ENCODE results near the gene TRRAP.

TRRAP gene

GRCh38 chr7:99054781-99055180, 176.4 kb downstream of the TRRAP start:
- H3K9me2 ChIP-seq (replicated peaks; ENCODE audit: insufficient read depth, low read length): no peaks in the 10 kb centered on the region
- no peak for TF ChIP-seq EZH2 (optimal IDR thresholded peaks at IDR 0.05; ENCODE audit: low read depth, low read length)
- TF ChIP-seq CTCF (IDR thresholded peaks at IDR 0.05; ENCODE audit: low read length): no peak
- TF ChIP-seq EZH2phosphoT487 (IDR thresholded peaks at IDR 0.05; ENCODE audit: low read length): no peak
- 0 out of 2 replicates have a peak, but pooled peaks cover 5% of the 10 kb centered on the region for H3K36me3 ChIP-seq (replicated peaks; ENCODE audit: insufficient read depth, low read length)
- no peak overlapping the region for H3K27ac ChIP-seq (ENCODE audit: low read length)
- no peak overlapping the region for H2AFZ ChIP-seq (ENCODE audit: low read length)
- H3K4me3 ChIP-seq (ENCODE audit: low read length): no peak overlapping the region
- DNase-seq: no peak
- no peaks in the 10 kb centered on the region for H3K27me3 ChIP-seq (replicated peaks; ENCODE audit: insufficient read depth, low read length)
- H3K4me1 ChIP-seq (ENCODE audit: low read length): no peaks in the 10 kb centered on the region
- H4K20me1 ChIP-seq (ENCODE audit: insufficient read depth, low read length): no peaks in the 10 kb centered on the region
- H3K9me3 ChIP-seq (replicated peaks; ENCODE audit: insufficient read depth, low read length): no peaks in the 10 kb centered on the region
- no peak overlapping the region for H3K4me2 ChIP-seq (ENCODE audit: low read depth, low read length)
- H3K9ac ChIP-seq (ENCODE audit: low read length): no peak overlapping the region
- H3K79me2 ChIP-seq (ENCODE audit: low read length): no peaks in the 10 kb centered on the region
- H3F3A ChIP-seq (ENCODE audit: insufficient read depth, low read length): no peaks in the 10 kb centered on the region

- H3K9me3 ChIP-seq (replicated peaks; ENCODE audit: insufficient read depth, low read length): no peaks in the 10 kb centered on the region
- no peak overlapping the region for H3K4me3 ChIP-seq (ENCODE audit: low read length)
- H3K4me2 ChIP-seq (ENCODE audit: low read depth, low read length): no peak overlapping the region
- TF ChIP-seq CTCF (IDR thresholded peaks at IDR 0.05; ENCODE audit: low read length) (no peak), EZH2phosphoT487 (IDR thresholded peaks at IDR 0.05; ENCODE audit: low read length) (no peak), EZH2 (optimal IDR thresholded peaks at IDR 0.05; ENCODE audit: low read depth, low read length) (no peak)
- H3K9ac ChIP-seq (ENCODE audit: low read length): no peak overlapping the region
- H2AFZ ChIP-seq (ENCODE audit: low read length): no peak overlapping the region
- no peaks in the 10 kb centered on the region for H3K36me3 ChIP-seq (replicated peaks; ENCODE audit: insufficient read depth, low read length)
- no peaks in the 10 kb centered on the region for H4K20me1 ChIP-seq (ENCODE audit: insufficient read depth, low read length)
- no peaks in the 10 kb centered on the region for H3F3A ChIP-seq (ENCODE audit: insufficient read depth, low read length)
- H3K27me3 ChIP-seq (replicated peaks; ENCODE audit: insufficient read depth, low read length): no peaks in the 10 kb centered on the region
- no peaks in the 10 kb centered on the region for H3K79me2 ChIP-seq (ENCODE audit: low read length)
- no peak overlapping the region for H3K27ac ChIP-seq (ENCODE audit: low read length)
- no peaks in the 10 kb centered on the region for H3K9me2 ChIP-seq (replicated peaks; ENCODE audit: insufficient read depth, low read length)
- DNase-seq: no peak
- H3K4me1 ChIP-seq (ENCODE audit: low read length): no peaks in the 10 kb centered on the region
Observed at GRCh38 chr7:99061001-99061776, 182.9 kb downstream of the TRRAP start.

All from MM.1S (cell line).